Esophagus muscularis mucosa (tissue), 4 donors: ENCODE results near the gene PIP5K1B. TPM values are rescaled to one million over a fixed set of nuclear protein-coding genes. Genes with fewer than 3 reads are reported as not detected.

Source experiments
- DNase-seq: peaks from one replicate; pipeline ENCODE4 v3.0.0-alpha.2; 2017; ENCODE audit errors: extremely low spot score
- H3K27ac ChIP-seq, 4 donors: fragments of 200-600 bp; sonication (generic); replicated peaks in 1 of 4; 1 replicate in 3 of 4; 2 replicates in 1 of 4; pipeline ENCODE4 v1.5.1; 2016 to 2019; ENCODE audit warnings: mild to moderate bottlenecking in 1 of 4
- H3K27me3 ChIP-seq, 4 donors: fragments of 200-600 bp; sonication (generic); one replicate each; pipeline versions ENCODE4 v1.5.1 to v1.6.0; 2016 to 2019
- H3K36me3 ChIP-seq, 4 donors: fragments of 200-600 bp; sonication (generic); one replicate each; pipeline ENCODE4 v1.5.1; 2016 to 2019
- H3K4me1 ChIP-seq, 4 donors: fragments of 200-600 bp; sonication (generic); one replicate each; pipeline ENCODE4 v1.5.1; 2016 to 2019
- H3K4me3 ChIP-seq, 4 donors: fragments of 200-600 bp; sonication (generic); 1 replicate in 2 of 4; 2 replicates in 2 of 4; pipeline ENCODE4 v1.5.1; 2016 to 2019; ENCODE audit warnings: mild to moderate bottlenecking in 4 of 4, moderate library complexity in 1 of 4
- H3K9me3 ChIP-seq, 4 donors: fragments of 200-600 bp; sonication (generic); 1 replicate in 3 of 4; 2 replicates in 1 of 4; pipeline ENCODE4 v1.5.1; 2016 to 2019
- EP300 ChIP-seq: sonication (generic); formaldehyde crosslinking; IDR thresholded peaks from one replicate; pipeline ENCODE4 v1.6.1; 2017; ENCODE audit warnings: antibody characterized with exemption
- POLR2A ChIP-seq: fragments of 450-650 bp; IDR thresholded peaks from one replicate; pipeline ENCODE4 v1.6.1; 2017; ENCODE audit warnings: antibody characterized with exemption, moderate library complexity, mild to moderate bottlenecking, low read depth
- POLR2AphosphoS5 ChIP-seq, 2 donors: sonication (generic); formaldehyde crosslinking; IDR thresholded peaks; one replicate each; pipeline ENCODE4 v1.6.1; 2017; ENCODE audit warnings: antibody characterized with exemption in 2 of 2
- WGBS: methylation state at CpG from one replicate; pipeline ENCODE4 v1.1.5; 2018; 5-methylcytosine and 5-hydroxymethylcytosine counted together
- intact Hi-C: fragments of 100-400 bp; cut with DNase I; formaldehyde crosslinking; loops from one replicate; pipeline ENCODE4 v1.15.1; 2023
- total RNA-seq, 4 donors: library from RNA; depleted of rRNA; stranded (reverse); fragments of >200 nt; gene quantifications; one replicate each; pipeline versions ENCODE4 v1.1.0 to v1.2.1, GENCODE V29; 2016
- TF ChIP-seq, protein P1 (sequence below), 3 experiments: fragments of 200-600 bp in 2 of 3; fragments of 450-650 bp in 1 of 3; sonication (generic) in 2 of 3; IDR thresholded peaks; one replicate each; pipeline ENCODE4 v1.5.1; 2017 to 2019; ENCODE audit warnings: antibody characterized with exemption in 3 of 3, mild to moderate bottlenecking in 2 of 3, moderate library complexity in 1 of 3

PIP5K1B gene
- total RNA-seq, 4 donors from 2014 or later, result 0.42 to 1.7 (median 1.2) TPM

DNA sequence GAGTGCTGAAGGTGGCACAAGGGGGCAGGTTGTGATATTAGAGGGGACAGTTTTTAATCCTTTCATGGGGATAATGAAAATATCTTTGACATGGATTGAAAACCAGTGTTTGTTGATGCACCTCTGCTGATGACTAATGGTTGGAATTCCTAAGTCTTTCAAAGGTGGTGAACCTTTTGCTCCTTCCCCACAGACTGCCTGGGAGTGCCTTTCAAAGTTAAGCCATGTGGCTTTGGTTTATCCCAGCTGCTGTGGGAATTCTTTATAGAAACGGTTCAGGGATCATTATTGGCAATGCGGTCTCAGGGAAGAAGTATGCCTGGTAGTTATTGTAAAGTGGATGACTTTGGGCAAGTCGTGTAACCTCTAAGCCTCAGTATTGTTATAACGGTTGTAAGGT, 45.7 kb downstream of the PIP5K1B start:
- 48% methylated on average over 4 of the region's 4 CpGs for WGBS
- TF ChIP-seq EP300 (no peak), POLR2A (no peak), POLR2AphosphoS5 (IDR thresholded peaks at IDR 0.05) (no peak)
- TF ChIP-seq, protein P1, sequence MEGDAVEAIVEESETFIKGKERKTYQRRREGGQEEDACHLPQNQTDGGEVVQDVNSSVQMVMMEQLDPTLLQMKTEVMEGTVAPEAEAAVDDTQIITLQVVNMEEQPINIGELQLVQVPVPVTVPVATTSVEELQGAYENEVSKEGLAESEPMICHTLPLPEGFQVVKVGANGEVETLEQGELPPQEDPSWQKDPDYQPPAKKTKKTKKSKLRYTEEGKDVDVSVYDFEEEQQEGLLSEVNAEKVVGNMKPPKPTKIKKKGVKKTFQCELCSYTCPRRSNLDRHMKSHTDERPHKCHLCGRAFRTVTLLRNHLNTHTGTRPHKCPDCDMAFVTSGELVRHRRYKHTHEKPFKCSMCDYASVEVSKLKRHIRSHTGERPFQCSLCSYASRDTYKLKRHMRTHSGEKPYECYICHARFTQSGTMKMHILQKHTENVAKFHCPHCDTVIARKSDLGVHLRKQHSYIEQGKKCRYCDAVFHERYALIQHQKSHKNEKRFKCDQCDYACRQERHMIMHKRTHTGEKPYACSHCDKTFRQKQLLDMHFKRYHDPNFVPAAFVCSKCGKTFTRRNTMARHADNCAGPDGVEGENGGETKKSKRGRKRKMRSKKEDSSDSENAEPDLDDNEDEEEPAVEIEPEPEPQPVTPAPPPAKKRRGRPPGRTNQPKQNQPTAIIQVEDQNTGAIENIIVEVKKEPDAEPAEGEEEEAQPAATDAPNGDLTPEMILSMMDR (IDR thresholded peaks at IDR 0.05), result no peak
- H3K36me3 ChIP-seq, result no peaks in the 10 kb centered on the region
- no peak for DNase-seq
- H3K4me3 ChIP-seq, result no peak overlapping the region
- H3K27me3 ChIP-seq, result no peaks in the 10 kb centered on the region
- no peaks in the 10 kb centered on the region for H3K9me3 ChIP-seq
- H3K4me1 ChIP-seq, result no peaks in the 10 kb centered on the region
- intact Hi-C loops, result no loop called here
- H3K27ac ChIP-seq, result no peak overlapping the region

DNA sequence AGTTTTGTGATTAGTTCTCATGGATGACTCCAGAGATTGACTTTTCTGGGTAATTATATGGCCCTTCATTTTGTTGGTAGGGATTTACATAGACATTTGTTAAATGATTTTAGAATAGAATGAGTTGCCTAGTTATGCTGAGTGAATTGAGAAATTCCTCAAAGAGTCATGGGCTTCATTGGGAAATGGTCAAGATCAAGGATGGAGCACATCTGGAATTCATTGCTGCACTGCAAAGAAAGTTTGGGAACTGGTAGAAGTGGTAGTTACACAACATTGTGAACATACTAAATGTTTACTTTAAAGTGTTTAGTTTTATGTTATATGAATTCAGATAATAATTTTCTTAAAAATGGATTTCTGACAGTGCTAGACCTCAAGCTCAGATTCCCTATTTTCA, 46.5 kb downstream of the PIP5K1B start:
- Histone ChIP-seq H3K27me3 (no peaks in the 10 kb centered on the region), H3K9me3 (no peaks in the 10 kb centered on the region), H3K27ac (no peak overlapping the region), H3K4me1 (no peaks in the 10 kb centered on the region), H3K36me3 (no peaks in the 10 kb centered on the region), H3K4me3 (no peak overlapping the region)
- no peak for DNase-seq
- intact Hi-C loops, result no loop called here
- TF ChIP-seq POLR2AphosphoS5 (IDR thresholded peaks at IDR 0.05) (no peak), EP300 (no peak), POLR2A (no peak)
- TF ChIP-seq, protein P1 (IDR thresholded peaks at IDR 0.05), result no peak

DNA sequence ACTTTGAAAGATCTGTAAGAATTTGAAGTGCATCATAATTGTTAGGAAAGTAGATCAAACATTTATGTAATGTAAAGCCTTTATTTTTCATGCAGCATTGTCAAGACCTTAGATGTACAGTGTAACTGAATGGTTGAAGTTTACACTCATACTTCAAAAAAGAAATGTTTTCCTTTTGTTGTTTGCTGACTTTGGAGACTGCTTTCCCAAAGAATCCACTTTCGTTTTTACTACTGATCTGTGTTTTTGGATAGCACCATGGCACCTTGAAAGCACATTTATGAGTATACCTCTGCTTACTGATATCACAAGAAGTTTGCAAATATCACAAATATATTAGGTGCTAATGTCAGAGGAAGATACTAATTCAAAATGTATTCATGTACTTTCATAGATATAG, 50.0 kb downstream of the PIP5K1B start:
- Histone ChIP-seq H3K27me3 (no peaks in the 10 kb centered on the region), H3K27ac (no peak overlapping the region), H3K4me1 (no peaks in the 10 kb centered on the region), H3K36me3 (no peaks in the 10 kb centered on the region), H3K9me3 (peaks cover 0 to 10% (median 4%) of the 10 kb centered on the region in 4 donors), H3K4me3 (no peak overlapping the region)
- DNase-seq, result no peak
- WGBS, result 53% methylated on average over 1 of the region's 1 CpG
- TF ChIP-seq POLR2A, result no peak
- TF ChIP-seq, protein P1 (IDR thresholded peaks at IDR 0.05), result no peak
- no peak for TF ChIP-seq EP300
- no peak for TF ChIP-seq POLR2AphosphoS5 (IDR thresholded peaks at IDR 0.05)
- intact Hi-C loops, result no loop called here

DNA sequence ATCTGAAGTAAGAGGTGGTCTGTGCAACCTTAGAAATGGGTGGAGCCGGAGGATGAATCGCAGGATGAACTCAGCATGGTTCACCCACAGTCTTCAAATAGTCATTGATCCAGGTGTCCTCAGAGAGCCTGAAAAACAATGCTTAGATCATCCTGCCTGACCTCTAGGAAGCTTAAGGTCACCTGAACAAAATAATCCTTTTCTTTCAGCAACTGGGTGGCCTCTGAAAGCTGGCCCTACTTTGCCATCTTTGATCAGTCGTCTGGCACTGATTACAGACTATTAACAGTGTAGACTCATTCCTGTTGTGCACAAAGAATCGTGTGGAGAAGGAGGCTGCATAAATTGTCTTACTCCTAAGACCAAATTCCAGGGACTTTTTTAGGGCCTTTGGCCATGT, 50.7 kb downstream of the PIP5K1B start:
- no peak for DNase-seq
- Histone ChIP-seq H3K36me3 (no peaks in the 10 kb centered on the region), H3K4me1 (no peaks in the 10 kb centered on the region), H3K4me3 (no peak overlapping the region), H3K27me3 (no peaks in the 10 kb centered on the region), H3K27ac (no peak overlapping the region), H3K9me3 (peaks cover 0 to 10% (median 4%) of the 10 kb centered on the region in 4 donors)
- WGBS, result 55% methylated on average over 4 of the region's 4 CpGs
- TF ChIP-seq EP300 (no peak), POLR2A (no peak), POLR2AphosphoS5 (IDR thresholded peaks at IDR 0.05) (no peak)
- TF ChIP-seq, protein P1 (IDR thresholded peaks at IDR 0.05), result no peak
- intact Hi-C loops, result no loop called here

DNA sequence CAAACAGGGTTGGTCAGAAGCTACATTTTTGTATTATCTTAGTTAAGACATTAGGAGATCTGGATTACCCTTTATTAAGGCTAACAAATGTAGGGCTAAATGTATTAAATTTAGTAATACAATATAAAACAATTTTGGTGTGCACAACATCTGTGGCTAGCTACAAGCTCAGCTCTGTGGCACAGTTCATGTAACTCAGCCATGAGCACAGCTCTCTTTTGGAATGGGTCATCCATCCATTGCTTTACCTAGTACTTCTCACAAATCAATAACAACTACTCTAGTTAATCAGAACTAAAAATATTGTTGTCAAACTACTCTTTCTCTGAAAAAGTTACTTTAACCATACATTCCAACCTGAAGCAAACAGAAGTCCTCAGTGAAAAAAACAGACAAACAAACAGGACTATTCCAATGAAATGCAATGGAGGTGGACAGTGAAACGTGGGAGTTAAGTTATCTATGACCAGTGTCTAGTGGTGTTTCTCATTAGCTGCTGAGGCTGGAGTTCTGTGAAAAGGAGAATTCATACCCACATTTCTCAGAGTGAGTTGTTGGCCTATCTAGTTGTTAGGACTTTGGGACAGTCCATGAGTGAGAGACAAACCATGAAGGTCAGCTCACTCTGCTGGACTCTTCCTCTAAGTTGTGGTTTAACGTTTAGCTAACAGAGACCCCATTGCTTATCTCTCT, 55.1 kb downstream of the PIP5K1B start:
- intact Hi-C loops, result no loop called here
- no peak for TF ChIP-seq POLR2A
- DNase-seq, result no peak

More for the DNA sequence above, 55.1 kb downstream of the PIP5K1B start:
- Histone ChIP-seq H3K27me3 (no peaks in the 10 kb centered on the region), H3K4me1 (no peaks in the 10 kb centered on the region), H3K36me3 (no peaks in the 10 kb centered on the region), H3K27ac (no peak overlapping the region), H3K4me3 (no peak overlapping the region), H3K9me3 (peaks cover 0 to 10% (median 4%) of the 10 kb centered on the region in 4 donors)
- WGBS, result 76% methylated on average over 2 of the region's 2 CpGs
